ENCODE data around the gene ZNF236.

The ZNF236 gene

DNA sequence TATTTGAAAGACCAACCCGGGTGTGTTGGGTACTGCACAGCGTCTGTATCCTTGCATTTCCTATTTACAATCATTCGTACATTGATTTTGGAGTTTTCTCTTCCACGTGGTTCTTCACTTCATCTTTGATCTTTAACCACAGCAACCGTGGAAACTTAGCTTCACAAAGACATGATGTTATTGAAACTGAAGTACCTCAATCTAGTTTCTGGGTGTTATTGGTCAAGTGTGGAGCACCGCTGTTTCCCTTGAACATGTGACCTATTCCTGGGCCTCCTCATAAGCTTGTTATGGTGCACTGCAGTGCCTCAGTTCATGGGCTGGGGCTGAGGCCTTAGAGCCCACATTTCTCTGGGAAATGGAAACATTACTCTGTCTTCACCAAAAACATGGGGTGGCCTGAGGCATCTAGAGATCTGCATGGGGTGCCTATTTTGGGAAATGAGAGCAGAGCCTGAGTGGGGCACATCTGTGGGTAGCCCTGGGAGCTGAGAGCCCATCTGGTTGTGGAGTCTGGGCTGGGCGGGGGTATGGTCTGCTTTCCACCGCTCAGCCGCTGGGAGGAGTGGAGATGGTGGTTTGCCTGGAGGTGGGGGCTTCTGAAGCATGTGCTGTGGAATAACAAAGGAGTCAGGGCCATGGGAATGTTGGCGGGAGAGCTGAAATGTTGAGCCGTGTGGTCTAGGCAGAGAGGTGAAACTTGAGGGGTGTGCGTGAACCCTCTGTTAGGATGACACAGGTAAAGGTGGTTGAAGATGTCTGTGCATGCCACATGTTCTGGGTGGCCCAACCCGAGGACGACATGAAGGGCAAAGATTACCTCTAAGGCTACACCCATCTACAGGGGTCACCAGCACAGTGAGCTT is 37.4 kb downstream of the ZNF236 start:
- no peak overlapping the region for H3K4me3 ChIP-seq (ENCODE audit: low read depth, low read length)

DNA sequence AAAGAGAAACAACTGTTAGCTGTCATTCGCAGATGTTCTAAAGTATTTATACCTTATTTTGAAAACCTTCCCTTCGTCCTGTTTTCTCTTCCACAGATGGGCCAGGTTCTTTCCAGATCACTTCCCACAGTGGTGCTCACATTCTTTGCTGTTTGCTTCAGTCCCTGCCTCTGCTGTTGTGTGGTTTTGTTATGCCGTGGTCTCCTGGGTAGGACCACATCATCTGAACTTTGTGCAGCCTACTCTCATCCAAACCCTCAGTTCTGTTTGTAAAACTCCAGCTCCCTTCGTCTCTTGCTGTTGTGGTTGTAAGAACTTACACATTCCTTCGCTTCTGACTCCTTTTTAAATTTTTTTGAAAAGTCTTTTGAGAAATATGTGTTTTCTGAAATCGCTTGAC is 38.1 kb downstream of the ZNF236 start:
- H3K4me3 ChIP-seq (ENCODE audit: low read depth, low read length) = no peak overlapping the region

DNA sequence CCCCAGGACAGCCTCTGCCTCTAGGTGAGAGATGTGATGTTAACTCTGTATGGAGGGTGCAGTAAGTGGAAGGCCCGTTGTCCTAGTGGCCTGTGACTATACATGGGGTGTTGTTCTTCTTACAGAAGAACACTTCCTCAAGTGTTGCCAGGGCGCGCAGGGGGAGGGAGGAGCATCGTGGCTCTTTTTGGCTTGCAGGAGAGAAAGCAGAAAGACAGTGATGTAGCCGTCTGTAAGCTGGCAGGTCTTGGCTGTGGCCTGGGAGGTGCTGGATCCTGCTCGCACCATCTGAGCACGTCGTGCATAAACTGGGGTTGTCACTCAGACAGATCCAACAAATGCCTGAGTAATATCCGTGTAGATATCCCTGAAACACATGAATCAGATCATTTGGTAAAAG is 44.3 kb downstream of the ZNF236 start:
- H3K4me3 ChIP-seq (ENCODE audit: low read depth, low read length) = no peak overlapping the region

DNA sequence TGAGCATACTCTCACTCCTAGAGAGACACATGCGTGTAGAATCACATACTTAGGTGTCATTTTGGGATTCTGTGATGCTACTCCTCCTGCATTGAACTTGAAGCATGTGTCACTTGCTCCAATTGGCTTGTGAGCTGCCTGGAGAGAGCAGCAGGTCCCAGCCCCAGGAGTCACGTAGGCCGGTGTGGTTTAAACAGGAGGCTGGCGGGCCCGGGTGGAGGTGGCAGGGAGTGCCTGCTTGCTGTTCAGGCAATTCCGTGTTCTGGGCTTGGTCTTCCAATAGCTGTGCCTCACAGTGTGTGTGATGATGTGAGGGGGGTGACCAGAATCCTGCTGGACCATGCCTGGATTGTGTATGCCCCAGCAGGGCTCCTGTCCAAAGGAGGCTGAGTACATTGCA is 51.0 kb downstream of the ZNF236 start:
- no peak overlapping the region for H3K4me3 ChIP-seq (ENCODE audit: low read depth, low read length)

DNA sequence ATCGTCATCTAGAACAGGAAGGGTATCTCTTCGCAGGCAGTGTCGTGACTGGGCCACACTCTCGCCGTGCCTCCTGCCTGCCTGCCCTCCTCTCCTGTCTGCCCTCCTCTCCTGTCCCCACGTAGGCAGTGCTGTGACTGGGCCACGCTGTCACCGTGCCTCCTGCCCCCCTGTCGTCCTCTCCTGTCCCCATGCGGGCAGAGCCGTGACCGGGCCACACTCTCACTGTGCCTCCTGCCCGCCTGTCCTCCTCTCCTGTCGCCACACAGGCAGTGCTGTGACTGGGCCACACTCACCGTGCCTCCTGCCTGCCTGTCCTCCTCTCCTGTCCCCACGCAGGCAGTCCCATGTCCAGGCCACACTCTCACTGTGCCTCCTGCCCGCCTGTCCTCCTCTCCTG is 51.4 kb downstream of the ZNF236 start:
- H3K4me3 ChIP-seq (ENCODE audit: low read depth, low read length) = no peak overlapping the region

DNA sequence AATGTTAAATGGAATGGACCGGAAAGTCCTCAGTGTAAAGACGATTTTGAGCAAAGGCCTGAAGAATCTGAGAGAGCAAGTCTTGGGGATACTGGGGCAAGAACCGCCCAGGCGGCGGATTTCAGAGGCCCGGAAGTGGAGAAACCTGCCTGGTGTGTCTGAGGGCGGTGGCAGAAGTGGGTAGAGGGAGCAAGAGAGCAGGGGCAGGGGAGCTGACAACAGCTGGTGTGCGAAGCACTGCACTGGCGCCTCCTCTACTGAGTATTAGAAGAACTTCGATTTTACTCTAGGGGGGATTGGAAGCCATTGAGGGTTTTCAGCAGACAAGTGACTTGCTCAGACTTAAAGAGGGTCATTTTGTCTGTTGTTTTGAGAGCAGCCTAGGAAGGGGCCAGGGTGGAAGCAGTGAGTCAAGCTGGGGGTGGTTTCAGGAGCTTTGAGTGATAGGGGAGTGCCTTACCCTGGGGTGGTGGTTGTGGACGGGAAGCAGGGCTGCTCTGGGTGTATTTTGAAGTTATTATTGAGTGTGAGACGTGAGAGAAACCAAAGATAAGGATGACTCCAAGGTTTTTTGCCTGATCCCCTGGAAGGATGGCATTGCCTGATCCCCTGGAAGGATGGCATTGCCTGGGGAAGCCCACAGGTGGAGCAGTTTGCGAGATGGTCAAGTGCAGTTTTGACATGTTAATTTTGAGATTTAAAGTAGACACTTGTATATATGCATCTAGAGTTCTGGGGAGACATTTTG is 52.5 kb downstream of the ZNF236 start:
- H3K4me3 ChIP-seq (ENCODE audit: low read depth, low read length) = no peak overlapping the region

DNA sequence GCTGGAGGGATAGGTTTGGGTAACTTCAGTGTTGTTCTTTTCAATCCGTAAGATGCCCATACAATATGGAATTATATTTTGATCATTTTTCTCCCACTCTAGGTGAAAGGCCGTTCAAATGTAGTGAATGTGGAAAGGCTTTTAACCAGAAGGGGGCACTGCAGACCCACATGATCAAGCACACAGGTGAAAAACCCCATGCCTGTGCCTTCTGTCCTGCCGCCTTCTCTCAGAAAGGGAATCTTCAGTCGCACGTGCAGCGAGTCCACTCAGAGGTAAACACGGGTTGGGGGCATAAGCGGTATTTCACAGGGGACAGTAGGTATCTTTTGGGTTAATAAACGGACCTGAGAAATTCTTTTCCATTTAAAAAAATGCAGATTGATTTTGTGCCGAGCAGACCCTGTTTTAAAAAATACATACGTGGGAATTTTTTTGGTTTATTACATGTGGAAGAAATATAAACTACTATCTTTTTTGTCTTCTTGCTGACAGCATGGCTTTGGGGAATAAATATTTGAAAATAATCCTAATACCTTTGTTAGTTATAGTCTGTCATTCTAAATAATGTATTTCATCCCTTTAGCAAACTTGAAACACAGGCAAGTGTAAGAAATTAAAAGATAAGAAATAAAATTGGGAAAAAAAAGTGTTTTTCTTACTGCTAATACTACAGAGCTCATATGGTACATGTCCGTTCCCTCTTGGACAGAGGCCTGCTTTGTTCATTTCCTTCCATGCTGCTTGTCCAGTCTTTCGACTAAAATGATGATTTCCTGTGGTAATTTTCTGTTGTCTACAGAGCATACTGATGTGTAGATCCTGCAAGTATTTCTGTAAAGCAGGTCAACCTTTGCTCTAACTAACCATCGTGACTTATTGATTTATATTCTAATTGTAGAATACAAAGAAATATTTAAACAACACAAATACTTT is 53.3 kb downstream of the ZNF236 start:
- no peak overlapping the region for H3K4me3 ChIP-seq (ENCODE audit: low read depth, low read length)

DNA sequence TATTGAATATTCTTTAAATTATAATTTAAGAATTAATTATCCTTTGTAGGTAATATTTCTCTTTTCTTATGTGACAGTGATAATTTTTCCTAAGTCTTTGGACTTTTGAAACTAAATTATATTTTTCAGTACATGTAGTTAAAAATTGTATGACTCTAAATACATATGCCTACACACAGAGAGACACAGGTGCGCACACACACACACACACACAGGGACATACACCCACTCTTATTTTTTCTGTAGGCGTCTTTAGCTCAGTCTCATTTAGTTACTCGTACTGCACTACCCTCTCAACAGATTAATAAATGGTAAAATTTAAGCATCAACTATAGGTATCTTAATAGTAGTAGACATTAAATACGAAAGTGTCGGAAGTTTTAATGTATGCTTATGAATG is 56.1 kb downstream of the ZNF236 start:
- no peak overlapping the region for H3K4me3 ChIP-seq (ENCODE audit: low read depth, low read length)

DNA sequence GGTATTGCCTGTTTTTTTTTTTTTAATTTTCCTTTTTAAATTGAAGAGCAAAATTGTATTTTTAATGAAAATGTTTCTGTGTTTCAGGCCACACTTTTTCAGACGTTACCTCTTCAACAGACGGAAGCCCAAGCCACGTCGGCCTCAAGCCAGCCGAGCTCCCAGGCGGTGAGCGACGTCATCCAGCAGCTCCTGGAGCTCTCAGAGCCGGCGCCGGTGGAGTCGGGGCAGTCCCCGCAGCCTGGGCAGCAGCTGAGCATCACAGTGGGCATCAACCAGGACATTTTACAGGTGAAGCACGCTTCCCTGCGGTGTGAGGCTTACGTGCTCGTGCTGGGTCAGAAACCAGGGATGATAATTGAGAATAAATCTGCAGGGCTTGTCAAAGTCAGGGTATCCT is 57.7 kb downstream of the ZNF236 start:
- no peak overlapping the region for H3K4me3 ChIP-seq (ENCODE audit: low read depth, low read length)

DNA sequence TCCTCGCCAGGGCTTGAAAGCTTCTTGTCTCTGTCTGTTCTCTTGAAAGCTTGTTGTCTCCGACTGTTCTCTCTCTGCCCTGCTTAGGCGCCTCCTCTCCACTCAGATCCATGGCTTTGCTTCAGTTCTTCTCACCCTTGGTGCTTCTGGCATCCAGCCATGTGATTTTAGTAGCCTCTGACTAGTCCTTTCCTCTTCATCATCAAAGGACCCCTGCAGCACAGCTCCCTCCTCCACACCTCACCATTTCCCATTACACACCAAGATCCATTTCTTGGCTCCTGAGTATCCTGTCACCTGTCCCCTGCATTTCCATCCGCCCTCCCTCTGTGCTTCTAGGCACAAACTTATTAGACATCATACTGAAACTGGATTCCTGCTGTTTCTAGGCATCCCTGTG is 59.4 kb downstream of the ZNF236 start:
- H3K4me3 ChIP-seq (ENCODE audit: low read depth, low read length) = no peak overlapping the region

DNA sequence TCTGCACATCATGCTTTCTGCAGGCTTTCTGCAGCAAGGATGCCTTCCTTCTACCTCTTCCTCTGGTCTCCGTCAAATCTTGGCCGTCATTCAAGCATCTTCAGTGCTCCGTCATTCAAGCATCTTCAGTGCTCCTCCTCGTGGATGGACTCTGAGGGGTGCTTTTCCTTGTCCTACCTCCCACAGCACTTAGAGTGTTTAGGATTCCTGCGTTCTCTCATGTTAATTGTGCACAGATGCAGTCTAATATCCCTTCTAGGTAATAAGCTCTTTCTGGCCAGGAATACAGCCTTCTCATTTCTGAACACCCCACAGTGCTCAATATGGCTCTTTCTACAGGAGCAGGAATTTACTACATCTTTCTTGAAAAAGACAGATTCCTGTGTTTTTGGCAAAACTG is 59.8 kb downstream of the ZNF236 start:
- H3K4me3 ChIP-seq (ENCODE audit: low read depth, low read length) = no peak overlapping the region

DNA sequence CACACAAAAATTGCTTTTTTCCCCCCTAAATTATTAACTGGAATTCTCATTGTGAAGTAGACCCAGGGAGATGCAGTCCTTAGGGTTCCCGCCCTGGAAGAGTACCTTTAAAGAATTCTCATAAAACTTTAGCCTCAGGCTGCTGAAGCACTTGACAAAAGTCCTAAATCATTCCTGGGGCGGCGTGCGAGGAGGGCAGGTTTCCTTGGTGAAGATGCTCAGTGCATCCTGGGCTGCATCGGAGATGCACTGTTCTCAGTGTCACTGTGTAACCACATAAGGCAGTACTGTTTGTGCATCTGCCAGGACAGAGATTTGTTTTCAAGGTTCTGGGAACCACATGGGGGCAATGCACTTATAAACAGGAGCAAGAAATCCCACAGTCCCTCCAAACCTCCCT is 62.6 kb downstream of the ZNF236 start:
- no peak overlapping the region for H3K4me3 ChIP-seq (ENCODE audit: low read depth, low read length)

DNA sequence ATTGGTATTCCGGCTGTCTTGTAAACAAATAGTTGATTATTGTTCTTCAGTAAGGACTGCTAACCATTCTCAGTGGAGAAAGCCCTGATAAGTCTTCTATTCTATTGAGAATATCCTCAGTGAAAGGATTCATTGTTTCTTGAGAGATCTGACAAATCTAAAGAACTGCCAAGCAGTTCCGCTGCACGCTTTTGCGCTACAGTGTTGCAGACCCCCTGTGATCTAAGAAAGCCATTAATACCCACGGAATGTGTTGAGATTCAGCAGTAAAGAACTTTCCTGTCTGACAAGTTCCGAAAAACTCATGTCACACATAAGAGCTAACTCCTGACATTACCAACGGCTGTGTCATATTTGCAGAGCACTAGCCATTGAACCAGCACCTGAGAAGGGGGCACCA is 63.8 kb downstream of the ZNF236 start:
- H3K4me3 ChIP-seq (ENCODE audit: low read depth, low read length) = no peak overlapping the region

DNA sequence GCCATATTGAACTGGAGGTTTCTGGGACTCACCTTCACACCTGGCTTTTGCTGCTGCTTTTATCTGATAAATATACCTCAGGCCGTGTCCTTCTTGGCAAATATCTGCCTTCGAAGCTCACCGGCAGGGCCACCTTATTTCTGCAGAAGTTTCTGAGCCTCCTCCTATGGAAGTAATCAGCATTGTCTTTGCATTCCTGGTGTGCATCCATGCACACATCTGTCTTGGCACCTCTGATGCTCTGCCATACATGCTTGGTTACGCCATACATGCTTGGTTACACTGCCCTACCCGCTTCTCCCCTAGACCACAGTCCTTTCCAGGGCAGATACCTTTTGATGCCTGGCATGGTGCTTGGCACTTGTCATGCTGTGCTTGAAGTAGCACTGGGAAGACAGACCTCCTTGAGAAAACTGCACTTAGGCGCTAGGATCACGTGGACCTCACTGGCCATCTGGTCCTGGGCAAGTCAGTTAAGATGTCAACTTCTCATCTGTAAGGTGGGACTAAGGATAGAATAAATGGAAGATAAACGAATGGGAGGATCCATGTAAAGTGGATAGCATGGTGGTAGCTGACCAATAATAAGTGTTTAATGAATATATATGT is 66.8 kb downstream of the ZNF236 start:
- no peak overlapping the region for H3K4me3 ChIP-seq (ENCODE audit: low read depth, low read length)

DNA sequence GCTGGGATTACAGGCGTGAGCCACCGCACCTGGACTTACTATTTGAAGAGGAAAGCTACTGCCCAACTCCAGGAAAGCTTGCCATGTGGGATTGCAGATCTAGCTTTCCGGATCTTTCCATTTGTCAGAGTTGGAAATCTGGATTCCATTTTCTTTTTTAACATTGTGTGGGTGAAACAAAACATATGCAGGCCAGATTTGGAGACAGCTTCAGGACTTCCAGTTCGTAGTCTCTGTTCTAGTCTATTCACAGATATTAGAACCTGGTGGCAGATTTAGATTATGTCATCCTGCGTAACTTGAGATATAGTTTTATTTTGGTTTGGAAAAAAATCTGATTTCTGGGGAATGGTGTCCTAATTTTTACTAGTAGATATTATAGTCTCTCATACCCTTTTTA is 70.5 kb downstream of the ZNF236 start:
- no peak overlapping the region for H3K4me3 ChIP-seq (ENCODE audit: low read depth, low read length)

DNA sequence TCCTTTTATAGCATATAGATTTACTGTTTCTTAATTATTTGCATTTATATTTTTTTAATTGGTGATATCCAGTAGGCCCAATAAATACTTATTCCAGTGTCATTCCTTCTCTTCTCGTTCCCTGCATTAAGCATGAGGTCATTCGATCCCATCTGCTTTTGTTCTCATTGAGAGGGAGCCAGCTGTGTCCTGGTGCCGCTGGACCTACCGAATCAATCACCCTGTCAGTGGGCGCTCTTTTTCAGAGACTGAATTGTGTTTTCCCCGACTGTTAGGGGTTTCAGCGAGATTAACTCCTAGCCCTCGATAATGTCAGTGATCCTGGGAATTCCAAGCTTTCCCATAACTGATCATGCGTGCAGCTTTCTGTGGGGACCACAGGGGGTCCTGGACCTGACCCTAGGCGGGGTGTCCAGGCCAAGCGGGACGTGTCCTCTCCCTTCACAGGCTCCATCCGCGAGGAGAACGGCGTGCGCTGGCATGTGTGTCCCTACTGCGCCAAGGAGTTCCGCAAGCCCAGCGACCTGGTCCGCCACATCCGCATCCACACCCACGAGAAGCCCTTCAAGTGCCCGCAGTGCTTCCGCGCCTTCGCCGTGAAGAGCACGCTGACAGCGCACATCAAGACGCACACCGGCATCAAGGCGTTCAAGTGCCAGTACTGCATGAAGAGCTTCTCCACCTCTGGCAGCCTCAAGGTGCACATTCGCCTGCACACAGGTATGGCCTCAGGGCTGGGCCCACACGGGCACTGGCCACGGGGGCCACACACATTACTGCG is 72.4 kb downstream of the ZNF236 start:
- no peak overlapping the region for H3K4me3 ChIP-seq (ENCODE audit: low read depth, low read length)

DNA sequence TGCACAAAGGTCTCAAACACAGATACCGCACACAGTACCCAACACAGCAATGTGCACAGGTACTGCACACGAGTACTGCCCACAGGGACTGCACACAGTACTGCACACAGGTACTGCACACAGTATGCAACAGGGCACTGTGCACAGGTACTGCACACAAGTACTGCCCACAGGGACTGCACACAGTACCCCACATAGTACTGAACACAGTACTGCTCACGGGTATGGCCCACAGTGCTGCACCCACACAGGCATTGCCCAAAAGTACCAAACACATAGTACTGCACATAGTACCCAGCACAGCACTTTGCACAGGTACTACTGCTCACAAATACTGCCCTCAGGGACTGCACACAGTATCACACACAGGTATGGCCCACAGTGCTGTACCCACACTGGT is 73.1 kb downstream of the ZNF236 start:
- H3K4me3 ChIP-seq (ENCODE audit: low read depth, low read length) = no peak overlapping the region

DNA sequence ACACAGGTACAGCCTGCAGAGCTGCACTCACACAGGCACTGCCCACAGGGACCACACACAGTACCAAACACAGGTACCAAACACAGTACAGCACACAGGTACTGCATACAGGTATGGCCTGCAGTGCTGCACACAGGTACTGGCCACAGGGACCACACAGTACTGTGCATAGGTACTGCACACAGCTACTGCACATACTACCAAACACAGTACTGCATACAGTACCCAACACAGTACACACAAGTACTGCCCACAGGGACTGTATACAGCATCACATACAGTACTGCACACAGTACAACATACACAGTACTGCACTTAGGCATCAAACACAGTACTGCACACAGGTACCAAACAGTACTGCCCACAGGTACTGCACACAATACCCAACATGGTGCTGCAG is 74.3 kb downstream of the ZNF236 start:
- H3K4me3 ChIP-seq (ENCODE audit: low read depth, low read length) = no peak overlapping the region

DNA sequence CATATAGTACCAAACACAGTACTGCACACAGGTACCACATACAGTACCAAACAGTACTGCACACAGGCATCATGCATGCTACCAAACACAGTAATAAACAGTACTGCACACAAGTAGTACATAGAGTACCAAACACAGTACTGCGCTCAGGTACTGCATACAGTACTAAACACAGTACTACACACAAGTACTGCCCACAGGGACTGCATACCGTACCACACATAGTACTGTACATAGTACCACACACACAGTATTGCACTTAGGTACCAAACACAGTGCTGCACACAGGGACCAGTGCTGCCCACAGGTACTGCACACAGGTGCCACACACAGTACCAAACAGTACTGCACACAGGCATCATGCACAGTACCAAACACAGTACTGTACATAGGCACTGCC is 74.9 kb downstream of the ZNF236 start:
- H3K4me3 ChIP-seq (ENCODE audit: low read depth, low read length) = no peak overlapping the region

DNA sequence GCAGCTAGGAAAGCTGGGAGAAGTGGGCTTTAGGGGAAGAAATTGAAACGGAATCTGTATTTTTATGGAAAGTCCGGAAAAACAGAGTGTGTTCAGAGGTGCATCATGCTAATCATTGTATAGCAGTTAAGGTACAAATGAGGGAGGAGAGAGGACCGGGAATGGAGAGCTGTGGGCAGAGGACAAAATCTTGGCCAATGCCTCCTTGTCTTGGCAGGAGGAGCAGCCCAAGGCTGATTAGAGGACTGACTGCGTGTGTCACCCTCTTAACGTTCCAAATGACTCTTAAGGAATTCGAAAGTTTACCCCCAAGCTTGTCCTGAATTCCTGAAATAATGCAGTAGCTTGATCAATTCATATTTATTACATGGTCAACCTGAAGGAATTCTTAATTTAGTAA is 81.0 kb downstream of the ZNF236 start:
- H3K4me3 ChIP-seq (ENCODE audit: low read depth, low read length) = no peak overlapping the region

All from iPS-11a (cell line).